ENCODE data around the gene PYM1. TPM values are rescaled to one million over a fixed set of nuclear protein-coding genes. Genes with fewer than 3 reads are reported as not detected.

Gene PYM1
- total and polyA plus RNA-seq, 2 of the 8 experiments (the other 6 are each of a cell fraction or from before 2014, with no cell fraction given), result 38.7 to 58.5 TPM

DNA sequence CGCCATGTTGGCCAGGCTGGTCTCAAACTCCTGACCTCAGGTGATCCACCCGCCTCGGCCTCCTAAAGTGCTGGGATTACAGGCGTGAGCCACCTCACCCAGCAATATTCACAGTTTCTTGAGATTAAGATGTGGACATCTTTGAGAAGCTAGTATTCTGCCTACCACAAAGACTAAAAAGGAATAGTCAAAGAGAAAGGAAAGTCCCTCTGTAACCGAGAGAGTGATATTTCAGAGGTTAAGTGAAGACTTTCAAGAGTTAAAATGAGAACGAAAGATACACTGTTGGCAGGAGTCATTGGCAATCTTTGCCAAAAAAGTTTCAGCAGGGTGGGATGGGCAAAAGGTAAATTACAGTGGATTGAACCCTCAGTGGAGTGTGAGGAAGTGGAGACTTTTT is 18.9 kb upstream of the PYM1 start:
- H4K20me1 ChIP-seq (replicated peaks in 1 of 2; ENCODE audit: control insufficient read depth in 1 of 2, insufficient read depth in 2 of 2, low read length in 2 of 2), result no peaks in the 10 kb centered on the region
- no peak overlapping the region for H2BK12ac ChIP-seq (ENCODE audit: low read depth, low read length)
- H2AK5ac ChIP-seq (ENCODE audit: low read depth, low read length), result no peak overlapping the region
- no peak for TF ChIP-seq GABPA (IDR thresholded peaks at IDR 0.05; ENCODE audit: borderline replicate concordance, insufficient read depth, low read length)
- no peak for TF ChIP-seq PHF8 (conservative IDR thresholded peaks at IDR 0.05; ENCODE audit: low read depth, low read length)
- TF ChIP-seq SIX5 (IDR thresholded peaks at IDR 0.05; ENCODE audit: low read depth, low read length), result no peak
- TF ChIP-seq TBP (IDR thresholded peaks at IDR 0.05; ENCODE audit: low read depth, low read length), result no peak
- TF ChIP-seq BRCA1 (IDR thresholded peaks at IDR 0.05; ENCODE audit: low read depth, low read length), result no peak
- no peak for TF ChIP-seq GTF2F1 (IDR thresholded peaks at IDR 0.05; ENCODE audit: borderline replicate concordance, low read depth, low read length)
- TF ChIP-seq JUND (IDR thresholded peaks at IDR 0.05; ENCODE audit: low read length), result no peak
- TF ChIP-seq, protein P1, sequence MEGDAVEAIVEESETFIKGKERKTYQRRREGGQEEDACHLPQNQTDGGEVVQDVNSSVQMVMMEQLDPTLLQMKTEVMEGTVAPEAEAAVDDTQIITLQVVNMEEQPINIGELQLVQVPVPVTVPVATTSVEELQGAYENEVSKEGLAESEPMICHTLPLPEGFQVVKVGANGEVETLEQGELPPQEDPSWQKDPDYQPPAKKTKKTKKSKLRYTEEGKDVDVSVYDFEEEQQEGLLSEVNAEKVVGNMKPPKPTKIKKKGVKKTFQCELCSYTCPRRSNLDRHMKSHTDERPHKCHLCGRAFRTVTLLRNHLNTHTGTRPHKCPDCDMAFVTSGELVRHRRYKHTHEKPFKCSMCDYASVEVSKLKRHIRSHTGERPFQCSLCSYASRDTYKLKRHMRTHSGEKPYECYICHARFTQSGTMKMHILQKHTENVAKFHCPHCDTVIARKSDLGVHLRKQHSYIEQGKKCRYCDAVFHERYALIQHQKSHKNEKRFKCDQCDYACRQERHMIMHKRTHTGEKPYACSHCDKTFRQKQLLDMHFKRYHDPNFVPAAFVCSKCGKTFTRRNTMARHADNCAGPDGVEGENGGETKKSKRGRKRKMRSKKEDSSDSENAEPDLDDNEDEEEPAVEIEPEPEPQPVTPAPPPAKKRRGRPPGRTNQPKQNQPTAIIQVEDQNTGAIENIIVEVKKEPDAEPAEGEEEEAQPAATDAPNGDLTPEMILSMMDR (IDR thresholded peaks at IDR 0.05; ENCODE audit: control extremely low read depth in 1 of 3, insufficient read depth in 1 of 3, low read depth in 1 of 3, low read length in 3 of 3), result no peak
- H3K79me2 ChIP-seq (ENCODE audit: control insufficient read depth in 1 of 2, insufficient read depth in 2 of 2, low read length in 2 of 2), result no peaks in the 10 kb centered on the region
- no peaks in the 10 kb centered on the region for H3K79me1 ChIP-seq (ENCODE audit: low read depth, low read length)
- no peak overlapping the region for H4K8ac ChIP-seq (ENCODE audit: extremely low read depth, insufficient read depth, low read length)
- WGBS, 2 experiments (ENCODE audit: extremely low coverage in 1 of 2, insufficient coverage in 1 of 2, insufficient read length in 1 of 2, insufficient replicate concordance in 2 of 2, low coverage in 1 of 2, low lambda C conversion rate in 2 of 2, missing lambda C conversion rate in 1 of 2), result 95% methylated on average over 6 of the region's 6 CpGs; no CpG with 5 or more reads in 1 of the 2 experiments
- no peak overlapping the region for H3K4me2 ChIP-seq (ENCODE audit: insufficient read depth in 1 of 2, low read depth in 2 of 2, low read length in 2 of 2)
- H3K27me3 ChIP-seq (replicated peaks in 1 of 4; ENCODE audit: control insufficient read depth in 3 of 4, extremely low read depth in 1 of 4, insufficient read depth in 3 of 4, low read length in 3 of 4), result no peaks in the 10 kb centered on the region
- CTCF ChIA-PET (ENCODE audit: partially characterized antibody), result interaction anchor here (0.6 to 2.0 kb wide), 2 partner anchors 209 to 411 kb away, joined by 3 to 5 read pairs; no protein-coding TSS in a partner anchor
- H3K9ac ChIP-seq (replicated peaks in 1 of 4; ENCODE audit: extremely low read depth in 1 of 4, low read depth in 3 of 4, low read length in 3 of 4), result no peak overlapping the region
- no peak overlapping the region for H2BK120ac ChIP-seq (replicated peaks; ENCODE audit: low read depth, low read length)
- H3K23me2 ChIP-seq (ENCODE audit: low read depth, low read length), result no peaks in the 10 kb centered on the region; the same call in 1 of the 2 replicates
- H3K23ac ChIP-seq (ENCODE audit: insufficient read length), result no peak overlapping the region
- H3K27ac ChIP-seq (ENCODE audit: low read depth, low read length), result no peak overlapping the region
- no peak overlapping the region for H2BK15ac ChIP-seq (ENCODE audit: low read length)
- no peak overlapping the region for H2BK5ac ChIP-seq (ENCODE audit: low read depth, low read length)
- POLR2A ChIA-PET (ENCODE audit: partially characterized antibody), result interaction anchor here (1.6 kb wide), 1 partner anchor 9 kb away, joined by 4 read pairs; no protein-coding TSS in a partner anchor
- no peak overlapping the region for H3K56ac ChIP-seq (replicated peaks; ENCODE audit: insufficient read length, low read depth, low read length)
- no peak overlapping the region for H2AFZ ChIP-seq (ENCODE audit: low read length)
- DNase-seq (ENCODE audit: low read depth in 1 of 2, low spot score in 2 of 2) (no peak), FAIRE-seq (no peak)
- H3K9me3 ChIP-seq (ENCODE audit: insufficient read depth in 2 of 2, low read depth in 1 of 2, low read length in 1 of 2), result no peaks in the 10 kb centered on the region
- H3K4me3 ChIP-seq (ENCODE audit: extremely low read depth in 1 of 4, insufficient read depth in 2 of 4, low read depth in 3 of 4, low read length in 4 of 4), result no peak overlapping the region
- no peak overlapping the region for H3K14ac ChIP-seq (ENCODE audit: insufficient read length)
- H3K4ac ChIP-seq (replicated peaks; ENCODE audit: insufficient read length, low read depth, low read length), result no peak overlapping the region
- H4K91ac ChIP-seq (replicated peaks; ENCODE audit: insufficient read length, low read length), result no peak overlapping the region
- H4K5ac ChIP-seq (ENCODE audit: insufficient read length, low read depth, low read length), result no peak overlapping the region
- no peak overlapping the region for H3K18ac ChIP-seq (ENCODE audit: extremely low read depth, low read length)
- no peaks in the 10 kb centered on the region for H3K4me1 ChIP-seq (replicated peaks in 1 of 4; ENCODE audit: control insufficient read depth in 3 of 4, insufficient read depth in 4 of 4, low read length in 3 of 4)
- peaks cover 0 to under 1% (median under 1%) of the 10 kb centered on the region in 4 experiments; a peak in 3 of 8 replicates for H3K36me3 ChIP-seq (ENCODE audit: control insufficient read depth in 2 of 4, insufficient read depth in 4 of 4, low read length in 3 of 4)
- H2BK20ac ChIP-seq (ENCODE audit: low read length), result no peak overlapping the region

All from H1 (cell line).